ENCODE data around the gene MGAT4B. TPM values are rescaled to one million over a fixed set of nuclear protein-coding genes. Genes with fewer than 3 reads are reported as not detected.

MGAT4B gene
- total RNA-seq, 1 experiment from 2014 or later, result 613 TPM

DNA sequence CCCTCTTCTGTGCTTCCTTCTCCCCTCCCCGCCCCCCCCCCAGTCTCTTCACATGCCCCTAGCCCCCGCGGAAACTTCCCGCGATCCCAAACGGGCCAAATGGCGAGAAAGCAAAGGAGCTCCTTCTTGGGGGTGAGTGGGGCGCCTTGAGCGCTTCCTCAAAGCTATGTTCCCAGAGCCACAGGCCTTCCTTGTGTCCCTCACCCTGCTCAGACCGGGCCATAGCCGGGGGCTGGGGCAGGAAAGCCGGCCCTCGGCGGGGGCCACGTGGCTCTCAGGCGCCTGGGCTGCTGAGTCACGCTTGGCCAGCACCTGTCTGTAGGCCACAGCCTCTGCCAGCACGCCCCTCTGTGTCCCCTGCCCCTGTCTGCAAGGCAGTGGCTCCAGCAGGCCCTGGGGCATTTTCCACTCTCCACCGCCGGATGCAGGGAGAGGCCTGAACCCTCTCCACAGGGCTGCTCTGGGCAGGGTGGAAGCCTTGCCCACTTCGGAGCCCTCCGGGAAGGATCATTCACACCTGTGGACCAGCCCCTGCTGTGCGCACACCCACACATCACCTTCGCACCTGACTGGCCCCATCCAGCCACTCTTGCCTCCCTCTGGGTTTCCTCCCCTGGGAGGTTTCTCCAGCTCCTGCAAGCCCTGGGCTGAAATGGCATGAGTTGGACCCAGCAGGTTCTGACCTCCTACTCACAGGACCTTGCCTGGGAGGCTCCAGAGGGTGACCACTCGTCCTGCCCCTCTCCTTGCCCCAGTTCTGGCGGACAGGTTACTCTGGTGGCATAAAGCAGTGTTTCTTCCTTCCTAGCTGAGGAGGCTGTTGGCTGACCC is 12.8 kb upstream of the MGAT4B start:
- BruUV-seq (replicated peaks), result no TSS peak
- no peaks in the 10 kb centered on the region for H3K9me3 Mint-ChIP-seq (ENCODE audit: low read depth, unreplicated experiment)
- TF ChIP-seq, protein P1, sequence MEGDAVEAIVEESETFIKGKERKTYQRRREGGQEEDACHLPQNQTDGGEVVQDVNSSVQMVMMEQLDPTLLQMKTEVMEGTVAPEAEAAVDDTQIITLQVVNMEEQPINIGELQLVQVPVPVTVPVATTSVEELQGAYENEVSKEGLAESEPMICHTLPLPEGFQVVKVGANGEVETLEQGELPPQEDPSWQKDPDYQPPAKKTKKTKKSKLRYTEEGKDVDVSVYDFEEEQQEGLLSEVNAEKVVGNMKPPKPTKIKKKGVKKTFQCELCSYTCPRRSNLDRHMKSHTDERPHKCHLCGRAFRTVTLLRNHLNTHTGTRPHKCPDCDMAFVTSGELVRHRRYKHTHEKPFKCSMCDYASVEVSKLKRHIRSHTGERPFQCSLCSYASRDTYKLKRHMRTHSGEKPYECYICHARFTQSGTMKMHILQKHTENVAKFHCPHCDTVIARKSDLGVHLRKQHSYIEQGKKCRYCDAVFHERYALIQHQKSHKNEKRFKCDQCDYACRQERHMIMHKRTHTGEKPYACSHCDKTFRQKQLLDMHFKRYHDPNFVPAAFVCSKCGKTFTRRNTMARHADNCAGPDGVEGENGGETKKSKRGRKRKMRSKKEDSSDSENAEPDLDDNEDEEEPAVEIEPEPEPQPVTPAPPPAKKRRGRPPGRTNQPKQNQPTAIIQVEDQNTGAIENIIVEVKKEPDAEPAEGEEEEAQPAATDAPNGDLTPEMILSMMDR (IDR thresholded peaks at IDR 0.05; ENCODE audit: unreplicated experiment), result no peak
- peak overlapping the region; percentile 97 for H3K4me3 Mint-ChIP-seq (ENCODE audit: low read depth, unreplicated experiment)
- CTCF ChIA-PET, result interaction anchor here (0.5 to 1.6 kb wide), 3 partner anchors 11 to 87 kb away, joined by 3 to 6 read pairs (median 3); partner anchors contain the start of gene MAML1
- no peaks in the 10 kb centered on the region for H3K27me3 Mint-ChIP-seq (ENCODE audit: unreplicated experiment)
- peaks cover 94% of the 10 kb centered on the region for H3K36me3 Mint-ChIP-seq (ENCODE audit: insufficient read depth, unreplicated experiment)
- H3K27ac Mint-ChIP-seq (ENCODE audit: unreplicated experiment), result peak overlapping the region; percentile 96
- H3K4me1 Mint-ChIP-seq (ENCODE audit: low read depth, unreplicated experiment), result peaks cover 27% of the 10 kb centered on the region
- DNase-seq, result peak; percentile 90
- intact Hi-C loops (cut with micrococcal nuclease; ENCODE audit: unreplicated experiment), result loop anchor here (1.0 to 5.0 kb wide), 3 partner anchors 11 to 57 kb away; no protein-coding TSS in a partner anchor

DNA sequence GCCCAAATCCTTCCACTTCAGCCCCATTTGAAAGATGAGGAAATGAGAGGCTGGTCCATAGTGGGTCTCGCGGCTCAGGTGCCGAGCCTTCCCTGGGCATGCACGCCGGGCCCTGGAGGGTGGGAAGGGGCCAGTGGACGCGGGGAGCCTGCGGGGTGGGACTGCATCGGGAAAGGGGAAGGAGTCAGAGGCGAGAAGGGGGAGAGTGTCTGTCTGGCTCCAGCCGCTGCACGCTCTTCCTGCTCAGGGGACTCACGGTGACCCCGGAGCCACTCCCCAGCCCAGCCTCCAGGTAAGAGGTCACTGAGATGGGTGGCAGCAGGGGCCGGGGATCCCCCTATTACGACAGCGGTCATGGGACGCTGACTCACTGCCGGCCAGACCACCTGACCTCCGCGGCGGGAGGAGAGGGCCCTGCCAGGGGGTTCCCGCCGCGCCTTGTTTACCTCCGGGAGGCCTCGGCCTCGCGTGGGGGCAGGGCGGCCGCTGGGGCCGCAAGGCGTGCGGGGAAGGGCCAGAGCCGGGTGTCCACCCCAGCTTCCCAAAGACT is 12.2 kb upstream of the MGAT4B start:
- Mint-ChIP-seq H3K4me1 (ENCODE audit: low read depth, unreplicated experiment) (peaks cover 24% of the 10 kb centered on the region), H3K36me3 (ENCODE audit: insufficient read depth, unreplicated experiment) (peaks cover 89% of the 10 kb centered on the region), H3K27ac (ENCODE audit: unreplicated experiment) (peak overlapping the region; percentile 96), H3K4me3 (ENCODE audit: low read depth, unreplicated experiment) (peak overlapping the region; percentile 97), H3K27me3 (ENCODE audit: unreplicated experiment) (no peaks in the 10 kb centered on the region), H3K9me3 (ENCODE audit: low read depth, unreplicated experiment) (no peaks in the 10 kb centered on the region)
- intact Hi-C loops (cut with micrococcal nuclease; ENCODE audit: unreplicated experiment), result loop anchor here (1.0 kb wide), 1 partner anchor 11 kb away; no protein-coding TSS in a partner anchor
- DNase-seq, result peak; percentile 99
- BruUV-seq (replicated peaks), result no TSS peak
- CTCF ChIA-PET, result interaction anchor here (0.8 to 1.1 kb wide), 2 partner anchors 9 to 11 kb away, joined by 3 read pairs; no protein-coding TSS in a partner anchor
- TF ChIP-seq, protein P1 (IDR thresholded peaks at IDR 0.05; ENCODE audit: unreplicated experiment), result no peak

DNA sequence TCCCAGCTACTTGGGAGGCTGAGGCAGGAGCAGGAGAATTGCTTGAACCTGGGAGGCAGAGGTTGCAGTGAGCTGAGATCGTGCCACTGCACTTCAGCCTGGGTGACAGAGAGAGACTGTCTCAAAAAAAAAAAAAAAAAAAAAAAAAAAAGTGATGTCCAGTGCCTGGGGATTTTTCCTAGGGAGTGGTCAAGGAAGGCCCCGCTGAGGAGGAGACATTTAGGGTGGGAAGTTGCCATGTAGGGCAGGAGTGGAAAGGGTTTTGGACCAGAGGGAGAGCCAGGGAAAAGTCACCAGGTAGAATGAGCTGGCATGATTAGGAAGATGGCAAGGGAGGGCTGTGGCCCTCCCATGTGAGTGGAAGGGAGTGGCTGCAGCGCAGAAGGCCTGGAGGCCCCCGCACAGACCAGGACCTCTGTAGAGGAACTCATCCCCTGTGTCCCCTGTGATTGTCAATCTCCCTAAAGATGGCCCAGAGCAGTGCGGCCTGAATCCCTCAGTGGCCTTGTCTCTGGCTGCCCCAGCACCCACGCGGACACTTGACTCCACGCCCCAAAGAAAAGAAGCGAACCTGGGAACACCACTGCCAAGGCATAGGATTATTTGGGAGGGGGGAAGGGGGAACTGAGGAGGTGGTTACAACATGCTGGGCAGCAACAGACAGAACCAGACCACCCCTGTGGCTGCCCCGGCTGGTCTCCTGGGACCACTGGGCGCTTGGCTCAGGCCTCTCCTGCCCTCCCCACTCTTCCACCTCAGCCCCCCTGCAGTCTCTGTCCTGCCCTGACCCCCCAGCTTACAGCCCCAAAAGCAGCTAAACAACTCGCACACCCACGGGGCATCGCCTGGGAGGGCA is 11.5 kb upstream of the MGAT4B start:
- DNase-seq, result no peak
- Mint-ChIP-seq H3K36me3 (ENCODE audit: insufficient read depth, unreplicated experiment) (peaks cover 87% of the 10 kb centered on the region), H3K27me3 (ENCODE audit: unreplicated experiment) (no peaks in the 10 kb centered on the region), H3K4me1 (ENCODE audit: low read depth, unreplicated experiment) (peaks cover 24% of the 10 kb centered on the region), H3K9me3 (ENCODE audit: low read depth, unreplicated experiment) (no peaks in the 10 kb centered on the region), H3K4me3 (ENCODE audit: low read depth, unreplicated experiment) (peak overlapping the region; percentile 97), H3K27ac (ENCODE audit: unreplicated experiment) (peak overlapping the region; percentile 96)
- TF ChIP-seq, protein P1 (IDR thresholded peaks at IDR 0.05; ENCODE audit: unreplicated experiment), result no peak
- CTCF ChIA-PET, result interaction anchor here (0.6 to 1.1 kb wide), 4 partner anchors 9 to 147 kb away, joined by 3 read pairs; no protein-coding TSS in a partner anchor
- TSS peak; percentile 44 for BruUV-seq (replicated peaks)
- intact Hi-C loops (cut with micrococcal nuclease; ENCODE audit: unreplicated experiment), result no loop called here

DNA sequence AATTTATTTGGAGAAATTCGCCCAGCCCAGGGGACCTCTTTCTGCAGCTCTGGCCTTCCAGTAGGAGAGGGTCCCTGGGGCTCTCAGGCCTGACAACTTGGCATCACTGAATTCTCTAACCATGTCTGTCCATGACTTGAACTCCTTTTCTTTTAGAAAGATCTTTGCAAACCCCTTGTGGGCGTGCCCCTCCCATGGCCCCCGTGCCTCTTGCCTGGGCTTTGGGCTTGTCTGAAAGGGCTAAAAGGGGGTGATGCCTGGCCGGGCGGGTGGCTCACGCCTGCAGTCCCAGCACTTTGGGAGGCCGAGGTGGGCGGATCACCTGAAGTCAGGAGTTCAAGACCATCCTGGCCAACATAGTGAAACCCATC is 10.8 kb upstream of the MGAT4B start:
- Mint-ChIP-seq H3K9me3 (ENCODE audit: low read depth, unreplicated experiment) (no peaks in the 10 kb centered on the region), H3K27me3 (ENCODE audit: unreplicated experiment) (no peaks in the 10 kb centered on the region), H3K4me1 (ENCODE audit: low read depth, unreplicated experiment) (peaks cover 24% of the 10 kb centered on the region), H3K36me3 (ENCODE audit: insufficient read depth, unreplicated experiment) (peaks cover 87% of the 10 kb centered on the region), H3K27ac (ENCODE audit: unreplicated experiment) (peak overlapping the region; percentile 96), H3K4me3 (ENCODE audit: low read depth, unreplicated experiment) (peak overlapping the region; percentile 97)
- intact Hi-C loops (cut with micrococcal nuclease; ENCODE audit: unreplicated experiment), result no loop called here
- BruUV-seq (replicated peaks), result no TSS peak
- CTCF ChIA-PET, result interaction anchor here (0.6 to 1.1 kb wide), 2 partner anchors 10 to 146 kb away, joined by 3 read pairs; no protein-coding TSS in a partner anchor
- no peak for DNase-seq
- TF ChIP-seq, protein P1 (IDR thresholded peaks at IDR 0.05; ENCODE audit: unreplicated experiment), result no peak
